ENCODE data around the gene WIZ.
"Not testable (repeated sequence)": the region's sequence is repeated elsewhere in the genome, so short reads cannot be mapped to it uniquely, and the experiment has no call there.

The WIZ gene

GRCh38 chr19:15449620-15450527 lies at the start of gene WIZ:
Gene WIZ (minus strand): TSS chr19:15449956. CDS start chr19:15448307, 1,649 bp downstream.
- DNase-seq, result peak in 52 of 56 donors; percentile 8 to 85 (median 60)

- DNase-seq, result peak in 3 of 56 donors; percentile 4 to 18 (median 11)
Measured at GRCh38 chr19:15498910-15499309, 49.2 kb upstream of the WIZ start.

GRCh38 chr19:15498156-15498858 lies 48.6 kb upstream of the WIZ start:
- no peak for DNase-seq

GRCh38 chr19:15495151-15495550 lies 45.4 kb upstream of the WIZ start:
- DNase-seq, result no peak

GRCh38 chr19:15488489-15489226 lies 38.9 kb upstream of the WIZ start:
- DNase-seq, result no peak

- DNase-seq, result no peak
Measured at GRCh38 chr19:15487038-15487437, 37.3 kb upstream of the WIZ start.

GRCh38 chr19:15485768-15486167 lies 36.0 kb upstream of the WIZ start:
- not testable (repeated sequence) for DNase-seq

- DNase-seq, result not testable (repeated sequence)
Measured at GRCh38 chr19:15480996-15481395, 31.2 kb upstream of the WIZ start.

- DNase-seq, result peak in 3 of 56 donors; percentile 7 to 11 (median 9)
Measured at GRCh38 chr19:15479391-15480345, 29.9 kb upstream of the WIZ start, which contains the start of gene PGLYRP2. Gene PGLYRP2 (minus strand): TSS chr19:15479501. CDS start chr19:15479371, 130 bp downstream.

- DNase-seq, result no peak
Measured at GRCh38 chr19:15476325-15476724, 26.6 kb upstream of the WIZ start.

- DNase-seq, result no peak
Measured at GRCh38 chr19:15475611-15476010, 25.9 kb upstream of the WIZ start.

GRCh38 chr19:15475169-15475568 lies 25.4 kb upstream of the WIZ start:
- DNase-seq, result no peak

- not testable (repeated sequence) for DNase-seq
Measured at GRCh38 chr19:15473821-15474220, 24.1 kb upstream of the WIZ start.

- DNase-seq, result no peak
Measured at GRCh38 chr19:15471639-15472101, 21.9 kb upstream of the WIZ start.

GRCh38 chr19:15469513-15470297 lies 19.9 kb upstream of the WIZ start:
- DNase-seq, result no peak

GRCh38 chr19:15468675-15469512 lies 19.1 kb upstream of the WIZ start:
- no peak for DNase-seq

GRCh38 chr19:15467734-15468214 lies 18.0 kb upstream of the WIZ start:
- no peak for DNase-seq

All from nucleus accumbens (tissue), 56 donors.